Aorta (tissue), 5 donors: ENCODE data around the gene MAGEF1. TPM values are rescaled to one million over a fixed set of nuclear protein-coding genes. Genes with fewer than 3 reads are reported as not detected.
A peak's percentile ranks its signal among the peaks of the same experiment; 100 is the strongest.

ENCODE experiments used
- ATAC-seq: fragments of 200-7000 bp; cut with Tn5 transposase; one replicate; pipeline ENCODE4 v1.9.1; 2022; ENCODE audit warnings: moderate library complexity; ENCODE audit not compliant: low FRiP score
- DNase-seq, 2 donors: peaks; one replicate each; pipeline ENCODE4 v3.0.0-alpha.2; 2020
- H3K27ac ChIP-seq, 2 donors: one replicate each; pipeline ENCODE4 v1.5.1; 2013; ENCODE audit warnings: low read length in 2 of 2, mild to moderate bottlenecking in 2 of 2, moderate library complexity in 2 of 2, control low read depth in 1 of 2, inconsistent platforms in 1 of 2, low read depth in 1 of 2
- H3K27me3 ChIP-seq, 2 donors: one replicate each; pipeline ENCODE4 v1.6.1; 2013; ENCODE audit warnings: control low read depth in 1 of 2, low read length in 1 of 2, mild to moderate bottlenecking in 1 of 2, moderate library complexity in 1 of 2; ENCODE audit not compliant: insufficient read depth in 2 of 2, control insufficient read depth in 1 of 2
- H3K36me3 ChIP-seq, 2 donors: one replicate each; pipeline ENCODE4 v1.6.1; 2013; ENCODE audit warnings: control low read depth in 1 of 2, low read length in 1 of 2, mild to moderate bottlenecking in 1 of 2; ENCODE audit not compliant: insufficient read depth in 2 of 2, control insufficient read depth in 1 of 2
- H3K4me1 ChIP-seq, 2 donors: one replicate each; pipeline ENCODE4 v1.6.1; 2013; ENCODE audit warnings: low read length in 2 of 2, control low read depth in 1 of 2, mild to moderate bottlenecking in 1 of 2, moderate library complexity in 1 of 2; ENCODE audit not compliant: insufficient read depth in 2 of 2, control insufficient read depth in 1 of 2
- H3K4me3 ChIP-seq, 2 donors: one replicate each; pipeline ENCODE4 v1.5.1; 2013; ENCODE audit warnings: low read length in 2 of 2, control low read depth in 1 of 2, mild to moderate bottlenecking in 1 of 2
- H3K9me3 ChIP-seq: one replicate; pipeline ENCODE4 v1.6.1; 2013; ENCODE audit warnings: mild to moderate bottlenecking, low read length; ENCODE audit not compliant: control insufficient read depth
- WGBS, 2 donors: extraction: QIAGEN DNeasy Blood & Tissue Kit; methylation state at CpG; one replicate each; pipeline ENCODE4 v1.1.7; 2013; 5-methylcytosine and 5-hydroxymethylcytosine counted together
- intact Hi-C, 2 donors: fragments of 100-400 bp; cut with DNase I; formaldehyde crosslinking; loops; one replicate each; pipeline versions ENCODE4 v1.14.2 to v1.15.0; 2022
- long read RNA-seq, 2 donors: library from polyadenylated mRNA; unstranded; transcript quantifications; one replicate each; pipeline ENCODE4 v2.0.0, GENCODE V29; 2020 to 2021
- polyA plus RNA-seq, 2 donors: library from polyadenylated mRNA; stranded (reverse); fragments of 200-250 nt; gene quantifications; one replicate each; pipeline ENCODE4 v1.2.3, GENCODE V29; 2013
- total RNA-seq, 2 donors: library from RNA; stranded (reverse); fragmentation: NEBNext Ultra II Directional; extraction: Animal tissue kit (Norgen Biotek cat#: 25700); gene quantifications; one replicate each; pipeline ENCODE4 v1.2.1, GENCODE V29; 2021
- donor health status: healthy with polysubstance abuse.
- donor health status: Bipolar disorder and iron deficiency.
- donor health status: DM: no; HTN: no; CAD: no.
- donor health status: DM: no; HTN: no; CAD: no.
- donor health status: DM: yes; HTN: yes; CAD: no.

Gene MAGEF1, protein sequence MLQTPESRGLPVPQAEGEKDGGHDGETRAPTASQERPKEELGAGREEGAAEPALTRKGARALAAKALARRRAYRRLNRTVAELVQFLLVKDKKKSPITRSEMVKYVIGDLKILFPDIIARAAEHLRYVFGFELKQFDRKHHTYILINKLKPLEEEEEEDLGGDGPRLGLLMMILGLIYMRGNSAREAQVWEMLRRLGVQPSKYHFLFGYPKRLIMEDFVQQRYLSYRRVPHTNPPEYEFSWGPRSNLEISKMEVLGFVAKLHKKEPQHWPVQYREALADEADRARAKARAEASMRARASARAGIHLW
- 10 to 100 TPM; 22.9 to 23.4 TPM for total RNA-seq
- 10 to 100 TPM; 17.9 to 34.2 TPM for polyA plus RNA-seq
- long read RNA-seq, donor 1, transcript MAGEF1-201 (1 exons, 1,636 nt): major isoform, 63 of 63 reads
- long read RNA-seq, donor 1, partial matches to known transcripts: 0 of 63 reads
- long read RNA-seq, donor 1, other reads (novel, unspliced or antisense): 0 of 63 reads
- long read RNA-seq, donor 2, transcript MAGEF1-201 (1 exons, 1,636 nt): major isoform, 26 of 26 reads
- long read RNA-seq, donor 2, partial matches to known transcripts: 0 of 26 reads
- long read RNA-seq, donor 2, other reads (novel, unspliced or antisense): 0 of 26 reads

DNA sequence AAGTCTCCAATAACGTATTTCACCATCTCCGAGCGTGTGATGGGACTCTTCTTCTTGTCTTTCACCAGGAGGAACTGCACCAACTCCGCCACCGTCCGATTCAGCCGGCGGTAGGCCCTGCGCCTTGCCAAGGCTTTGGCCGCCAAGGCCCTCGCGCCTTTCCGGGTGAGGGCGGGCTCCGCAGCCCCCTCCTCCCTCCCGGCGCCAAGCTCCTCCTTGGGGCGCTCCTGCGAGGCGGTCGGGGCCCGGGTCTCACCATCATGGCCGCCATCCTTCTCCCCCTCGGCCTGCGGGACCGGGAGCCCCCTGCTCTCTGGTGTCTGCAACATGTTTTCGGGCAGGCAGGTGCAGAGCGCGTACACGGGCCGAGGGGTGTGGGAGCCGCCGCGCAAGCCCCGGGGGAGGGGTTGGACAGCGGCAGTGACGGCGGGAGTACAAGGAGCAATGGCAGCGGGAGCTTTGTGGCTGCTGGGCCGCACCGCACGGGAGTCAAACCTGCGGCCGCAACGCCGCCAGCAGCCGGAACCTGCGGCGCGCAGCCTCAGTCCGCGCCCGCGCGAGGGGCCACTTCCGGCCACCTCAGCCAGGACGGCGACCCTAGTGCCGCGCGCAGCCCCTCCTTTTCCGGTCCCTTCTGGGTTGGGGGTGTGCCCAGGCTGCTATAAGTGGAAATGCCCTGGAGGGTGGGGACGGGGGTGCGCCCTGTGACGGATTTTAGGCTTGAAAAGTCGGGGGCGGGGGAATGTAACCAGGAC is at the start of gene MAGEF1:
Gene MAGEF1, minus strand, starts transcription at position 572 of the 755 bp plus-strand sequence. Its CDS starts 243 bp downstream, at position 329.
- ATAC-seq (peak; percentile 90), DNase-seq (peak; percentile 90 to 93)
- H3K27ac ChIP-seq: peak within 1 kb of the TSS in 1 of 2 donors; percentile 99
- no peaks in the 10 kb centered on the region for H3K4me1 ChIP-seq
- no peaks in the 10 kb centered on the region for H3K36me3 ChIP-seq
- 1% methylated on average over 67 of the region's 67 CpGs for WGBS, 2 donors
- peak within 1 kb of the TSS; percentile 63 to 90 for H3K4me3 ChIP-seq
- H3K27me3 ChIP-seq: no peaks in the 10 kb centered on the region
- intact Hi-C loops: no loop called here
- H3K9me3 ChIP-seq: no peaks in the 10 kb centered on the region

DNA sequence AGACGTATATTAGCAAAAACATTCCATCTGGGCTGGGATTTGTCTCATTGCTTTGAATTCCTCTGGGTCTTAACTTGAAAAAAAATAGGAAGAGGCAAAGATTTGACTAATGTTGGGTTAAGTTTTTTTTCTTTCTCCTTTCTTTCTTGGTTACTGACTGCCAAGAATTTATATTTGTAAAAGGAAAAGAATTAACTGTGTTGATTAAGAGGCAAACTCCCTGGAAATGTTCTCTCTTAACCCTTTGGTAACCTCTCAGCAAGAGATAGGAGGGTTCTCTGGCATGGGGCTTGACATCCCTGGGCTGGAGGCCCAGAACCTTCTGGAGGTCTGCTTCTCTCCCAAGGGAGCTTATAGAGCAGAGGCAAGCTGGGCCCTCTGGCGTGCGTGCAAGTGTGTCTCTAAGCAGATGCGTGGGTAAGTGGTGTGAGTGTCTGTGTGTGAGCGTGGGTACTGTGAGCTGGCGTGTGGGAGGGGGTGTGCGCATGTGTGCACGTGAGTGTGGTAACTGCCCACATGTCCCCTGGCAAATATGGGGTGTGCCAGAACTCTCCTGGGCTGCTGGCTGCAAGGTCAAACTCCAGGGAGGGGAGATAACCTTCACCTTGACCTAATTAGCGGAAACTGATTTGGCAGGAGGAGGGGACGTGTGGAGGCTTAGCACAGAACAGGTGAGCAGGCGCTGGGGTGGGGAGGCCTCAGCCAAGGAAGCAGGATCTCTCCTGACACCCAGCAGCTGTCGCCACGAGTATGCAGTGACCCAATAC is 49.4 kb upstream of the MAGEF1 start:
- no peaks in the 10 kb centered on the region for H3K4me1 ChIP-seq
- DNase-seq (peak; percentile 36 to 75), ATAC-seq (no peak)
- WGBS, 2 donors: 31 to 33% methylated on average over 13 of the region's 13 CpGs
- no peak overlapping the region for H3K27ac ChIP-seq
- no peaks in the 10 kb centered on the region for H3K27me3 ChIP-seq
- H3K9me3 ChIP-seq: no peaks in the 10 kb centered on the region
- intact Hi-C loops: no loop called here
- H3K4me3 ChIP-seq: no peak overlapping the region
- no peaks in the 10 kb centered on the region for H3K36me3 ChIP-seq

DNA sequence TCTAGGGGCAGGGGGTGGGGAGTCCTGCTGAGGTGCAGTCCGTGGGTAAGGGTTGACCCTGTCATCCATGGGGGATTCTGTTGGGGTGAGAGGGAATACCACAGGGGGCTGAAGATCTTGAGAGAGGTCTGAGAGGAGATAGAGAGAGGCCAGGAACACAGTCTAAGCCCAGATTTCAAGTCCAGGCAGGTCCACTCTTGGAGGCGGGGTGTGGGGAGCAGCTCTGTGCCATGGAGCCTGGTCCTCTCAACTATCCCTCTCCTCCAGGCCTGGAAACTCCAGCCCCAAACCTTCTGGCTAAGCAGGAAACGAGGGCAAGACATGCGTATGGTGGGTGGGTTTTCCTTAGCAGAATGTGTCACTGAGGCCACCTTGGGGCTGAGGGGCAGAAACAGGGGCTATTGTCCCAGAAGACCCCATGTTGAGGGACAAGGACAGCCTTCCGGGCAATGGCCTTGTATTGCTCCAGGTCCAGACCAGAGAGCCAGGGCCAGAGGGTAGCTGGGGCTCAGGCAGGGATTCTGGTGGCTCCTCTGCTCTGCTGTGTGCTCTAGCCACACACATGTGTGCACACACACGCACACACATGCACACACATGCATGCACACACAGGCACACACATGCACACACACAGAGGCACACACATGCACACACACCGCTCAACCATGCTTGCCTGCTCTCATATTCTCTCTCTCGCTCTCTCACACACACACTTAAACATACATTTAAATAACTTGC is 48.6 kb upstream of the MAGEF1 start:
- no peaks in the 10 kb centered on the region for H3K9me3 ChIP-seq
- no peaks in the 10 kb centered on the region for H3K4me1 ChIP-seq
- no peak overlapping the region for H3K27ac ChIP-seq
- 82% methylated on average over 8 of the region's 8 CpGs for WGBS, 2 donors
- intact Hi-C loops: no loop called here
- H3K4me3 ChIP-seq: no peak overlapping the region
- peak; percentile 12 to 56 for DNase-seq
- H3K36me3 ChIP-seq: no peaks in the 10 kb centered on the region
- ATAC-seq: no peak
- H3K27me3 ChIP-seq: no peaks in the 10 kb centered on the region

DNA sequence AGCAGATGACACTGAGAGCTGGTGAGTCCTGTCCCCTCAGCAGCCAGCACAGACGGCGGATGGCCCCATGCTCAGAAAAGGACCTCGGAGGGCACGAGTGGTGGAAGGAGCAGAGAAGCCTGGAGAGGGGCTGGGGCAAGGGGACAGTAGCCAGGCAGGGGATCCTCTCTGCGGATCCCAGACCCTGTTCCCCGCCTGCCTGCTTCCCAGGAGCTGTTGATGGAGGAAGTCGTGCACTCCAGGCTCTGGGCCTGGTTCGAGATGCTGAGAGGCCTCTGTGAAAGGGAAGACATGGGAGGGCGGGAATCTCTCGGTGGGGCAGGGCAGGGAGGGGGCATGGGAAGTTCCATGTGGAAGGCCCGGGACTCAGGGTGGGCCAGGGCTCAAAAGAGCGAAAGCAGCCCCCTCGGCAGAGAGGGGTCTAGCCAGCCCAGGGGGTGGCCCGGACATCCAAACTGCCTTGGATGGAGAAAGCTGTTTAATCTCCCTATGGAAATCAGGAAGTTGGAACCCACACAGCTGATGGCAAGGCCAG is 47.9 kb upstream of the MAGEF1 start:
- intact Hi-C loops: no loop called here
- no peaks in the 10 kb centered on the region for H3K9me3 ChIP-seq
- H3K36me3 ChIP-seq: no peaks in the 10 kb centered on the region
- peak; percentile 37 to 59 for DNase-seq
- no peaks in the 10 kb centered on the region for H3K4me1 ChIP-seq
- no peak overlapping the region for H3K27ac ChIP-seq
- ATAC-seq: no peak
- WGBS, 2 donors: 73 to 78% methylated on average over 14 of the region's 14 CpGs
- no peak overlapping the region for H3K4me3 ChIP-seq
- no peaks in the 10 kb centered on the region for H3K27me3 ChIP-seq

DNA sequence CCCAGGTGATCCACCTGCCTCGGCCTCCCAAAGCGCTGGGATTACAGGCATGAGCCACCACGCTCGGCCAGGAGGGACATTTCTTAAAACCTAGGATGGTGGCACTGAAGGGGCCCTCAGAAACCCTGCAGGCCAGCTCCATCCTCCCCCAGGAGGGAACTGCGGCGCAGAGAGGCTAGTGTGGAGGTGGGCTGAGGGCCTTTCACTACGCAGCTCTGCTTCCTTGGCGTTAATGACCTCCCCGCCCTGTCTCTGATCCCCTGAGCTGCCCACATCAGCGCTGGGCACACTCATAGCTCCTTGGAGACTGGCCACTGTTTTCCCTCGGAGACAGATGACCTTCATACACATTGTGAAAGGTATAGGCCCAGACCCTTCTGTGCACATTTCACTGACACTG is 46.2 kb upstream of the MAGEF1 start:
- intact Hi-C loops: no loop called here
- H3K4me1 ChIP-seq: no peaks in the 10 kb centered on the region
- H3K9me3 ChIP-seq: no peaks in the 10 kb centered on the region
- H3K36me3 ChIP-seq: no peaks in the 10 kb centered on the region
- DNase-seq: peak; percentile 18 to 37
- H3K27me3 ChIP-seq: no peaks in the 10 kb centered on the region
- H3K27ac ChIP-seq: no peak overlapping the region
- no peak for ATAC-seq
- WGBS, 2 donors: 85 to 97% methylated on average over 11 of the region's 11 CpGs
- H3K4me3 ChIP-seq: no peak overlapping the region

DNA sequence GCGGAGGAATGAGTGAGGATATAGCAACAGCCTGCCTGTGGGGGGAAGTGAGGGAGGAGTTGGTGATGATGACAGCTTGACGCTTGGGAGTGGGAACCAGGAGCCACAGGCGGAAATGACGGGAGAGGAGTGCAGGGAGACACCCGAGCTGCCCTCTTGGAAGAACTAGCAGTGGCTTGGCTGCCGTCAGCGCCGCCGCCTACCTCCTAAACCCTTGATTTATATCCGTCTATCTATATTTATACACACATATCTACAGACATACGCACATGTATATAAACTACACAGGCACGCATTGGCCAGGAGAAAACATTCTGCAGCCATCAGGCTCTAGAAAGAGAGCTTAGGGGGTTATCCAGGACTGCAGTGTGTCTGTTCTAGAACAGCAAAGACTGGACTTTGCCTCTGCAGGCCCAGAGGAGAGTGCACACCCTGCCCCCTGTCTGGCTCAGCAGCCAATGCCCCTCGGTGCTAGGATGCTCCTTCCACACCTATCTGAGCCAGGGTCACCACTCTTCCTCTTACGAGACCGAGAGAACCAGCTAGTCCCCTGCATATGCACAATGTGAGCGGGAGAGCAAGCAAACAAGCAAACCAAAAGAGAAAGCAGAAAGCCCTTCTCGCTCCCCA is 45.3 kb upstream of the MAGEF1 start:
- no peaks in the 10 kb centered on the region for H3K36me3 ChIP-seq
- no peak overlapping the region for H3K4me3 ChIP-seq
- ATAC-seq (peak; percentile 88), DNase-seq (peak; percentile 86 to 87)
- H3K27me3 ChIP-seq: no peaks in the 10 kb centered on the region
- H3K27ac ChIP-seq: no peak overlapping the region
- no peaks in the 10 kb centered on the region for H3K9me3 ChIP-seq
- intact Hi-C loops: no loop called here
- H3K4me1 ChIP-seq: no peaks in the 10 kb centered on the region
- 23 to 43% methylated on average over 17 of the region's 17 CpGs for WGBS, 2 donors

DNA sequence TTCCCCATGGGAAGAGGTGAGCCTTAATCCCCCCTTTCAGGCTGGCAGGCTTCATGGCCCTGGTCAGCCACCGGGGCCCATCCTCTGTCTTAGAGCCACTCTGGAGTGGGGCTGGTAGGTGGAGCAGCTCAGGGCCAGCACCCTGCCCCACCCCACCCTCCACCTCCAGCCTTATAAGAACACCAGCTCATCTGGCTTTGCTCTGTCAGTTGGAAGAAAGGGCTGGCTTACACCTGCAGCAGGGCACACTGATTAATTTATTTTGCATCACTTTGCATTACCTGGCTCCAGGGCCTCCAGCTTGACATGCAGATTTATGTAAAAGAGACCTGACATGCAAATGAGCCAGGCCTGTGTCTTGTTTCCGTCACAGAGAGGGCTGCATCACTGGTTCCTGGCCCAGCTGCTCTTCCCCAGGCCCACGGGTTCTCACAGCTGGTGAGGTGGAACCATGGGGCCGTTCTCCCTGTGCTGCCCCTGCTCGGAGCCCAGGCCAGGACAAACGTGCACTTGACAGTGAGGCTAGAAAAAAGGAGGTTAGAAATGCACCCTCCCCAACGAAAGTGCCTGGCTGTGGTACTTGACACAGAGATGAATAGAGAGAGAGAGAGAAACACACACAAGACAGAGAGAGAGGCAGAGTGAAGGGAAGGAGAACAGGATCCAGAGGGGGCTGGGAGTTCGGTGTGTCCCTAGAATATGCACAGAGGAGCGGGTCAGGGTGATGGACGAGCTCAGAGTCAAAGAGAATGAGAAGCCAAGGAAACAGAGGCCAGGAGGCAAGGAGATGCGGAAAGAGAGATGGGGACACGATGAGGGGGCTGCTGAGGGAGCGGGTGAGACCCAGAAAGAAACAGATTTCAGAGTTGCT is 44.5 kb upstream of the MAGEF1 start:
- no peak overlapping the region for H3K27ac ChIP-seq
- H3K36me3 ChIP-seq: no peaks in the 10 kb centered on the region
- no peak for ATAC-seq
- DNase-seq: peak; percentile 24 to 57
- H3K27me3 ChIP-seq: no peaks in the 10 kb centered on the region
- 38 to 53% methylated on average over 13 of the region's 13 CpGs for WGBS, 2 donors
- no peaks in the 10 kb centered on the region for H3K4me1 ChIP-seq
- intact Hi-C loops: no loop called here
- H3K9me3 ChIP-seq: no peaks in the 10 kb centered on the region
- H3K4me3 ChIP-seq: no peak overlapping the region
